H9 (cell line): ENCODE results near the gene AHNAK2. TPM values are rescaled to one million over a fixed set of nuclear protein-coding genes. Genes with fewer than 3 reads are reported as not detected.

Experiments
- DNase-seq: peaks from one replicate; pipeline ENCODE4 v3.0.0-alpha.2; 2017
- H2AFZ ChIP-seq: one replicate; pipeline ENCODE4 v1.6.1; 2013; ENCODE audit warnings: mild to moderate bottlenecking, low read length, control low read depth, moderate library complexity
- H2AK5ac ChIP-seq: 2 replicates; pipeline ENCODE4 v1.6.1; 2013; ENCODE audit warnings: low read length, control low read depth, mixed read lengths; ENCODE audit not compliant: insufficient read length
- H2BK120ac ChIP-seq: one replicate; pipeline ENCODE4 v1.6.1; 2013; ENCODE audit warnings: low read depth, mild to moderate bottlenecking, low read length, control low read depth, inconsistent platforms; ENCODE audit not compliant: poor library complexity, severe bottlenecking
- H2BK12ac ChIP-seq: 2 replicates; pipeline ENCODE4 v1.6.1; 2013; ENCODE audit warnings: low read length, control low read depth, mixed read lengths, low read depth; ENCODE audit not compliant: insufficient read length
- H2BK15ac ChIP-seq: 2 replicates; pipeline ENCODE4 v1.6.1; 2013; ENCODE audit warnings: low read depth, low read length, control low read depth
- H2BK20ac ChIP-seq: one replicate; pipeline ENCODE4 v1.6.1; 2013; ENCODE audit warnings: low read depth, mild to moderate bottlenecking, low read length, control low read depth, inconsistent platforms; ENCODE audit not compliant: poor library complexity, severe bottlenecking
- H2BK5ac ChIP-seq: 2 replicates; pipeline ENCODE4 v1.6.1; 2013; ENCODE audit warnings: low read length, control low read depth, mixed read lengths; ENCODE audit not compliant: insufficient read length
- H3K14ac ChIP-seq: 2 replicates; pipeline ENCODE4 v1.6.1; 2013; ENCODE audit warnings: low read length, control low read depth; ENCODE audit not compliant: insufficient read depth
- H3K18ac ChIP-seq: 2 replicates; pipeline ENCODE4 v1.6.1; 2013; ENCODE audit warnings: low read depth, mild to moderate bottlenecking, mixed read lengths, low read length, control low read depth; ENCODE audit not compliant: insufficient read length
- H3K23ac ChIP-seq: 2 replicates; pipeline ENCODE4 v1.6.1; 2013; ENCODE audit warnings: low read length, control low read depth, mixed read lengths, low read depth; ENCODE audit not compliant: insufficient read length
- H3K23me2 ChIP-seq: 2 replicates; pipeline ENCODE4 v1.6.1; 2013; ENCODE audit warnings: low read depth, mild to moderate bottlenecking, mixed read lengths, low read length, control low read depth; ENCODE audit not compliant: insufficient read length, poor library complexity, severe bottlenecking
- H3K27ac ChIP-seq: 2 replicates; pipeline ENCODE4 v1.5.1; 2013; ENCODE audit warnings: low read length, control low read depth, mixed read lengths, low read depth; ENCODE audit not compliant: insufficient read length
- H3K27me3 ChIP-seq: 2 replicates; pipeline ENCODE4 v1.6.1; 2013; ENCODE audit warnings: low read length, control low read depth, inconsistent platforms; ENCODE audit not compliant: insufficient read depth
- H3K4ac ChIP-seq: 2 replicates; pipeline ENCODE4 v1.6.1; 2013; ENCODE audit warnings: low read depth, mild to moderate bottlenecking, control low read depth, inconsistent platforms, low read length, moderate library complexity
- H3K4me1 ChIP-seq: 2 replicates; pipeline ENCODE4 v1.6.1; 2013; ENCODE audit warnings: low read length, control low read depth, inconsistent platforms; ENCODE audit not compliant: insufficient read depth
- H3K4me2 ChIP-seq: 2 replicates; pipeline ENCODE4 v1.6.1; 2013; ENCODE audit warnings: low read length, control low read depth, mixed read lengths; ENCODE audit not compliant: insufficient read length, insufficient read depth
- H3K56ac ChIP-seq: 2 replicates; pipeline ENCODE4 v1.6.1; 2013; ENCODE audit warnings: low read depth, mild to moderate bottlenecking, mixed read lengths, low read length, control low read depth; ENCODE audit not compliant: insufficient read length
- H3K79me1 ChIP-seq: 2 replicates; pipeline ENCODE4 v1.6.1; 2013; ENCODE audit warnings: low read depth, mild to moderate bottlenecking, moderate library complexity, low read length, control low read depth, inconsistent platforms; ENCODE audit not compliant: insufficient read depth, poor library complexity, severe bottlenecking
- H3K79me2 ChIP-seq: 2 replicates; pipeline ENCODE4 v1.6.1; 2013; ENCODE audit warnings: low read length, control low read depth, inconsistent platforms; ENCODE audit not compliant: insufficient read depth
- H3K9ac ChIP-seq: 2 replicates; pipeline ENCODE4 v1.6.1; 2013; ENCODE audit warnings: low read length, control low read depth, mixed read lengths; ENCODE audit not compliant: insufficient read length; ENCODE audit errors: extremely low read depth
- H3K9me3 ChIP-seq: one replicate; pipeline ENCODE4 v1.6.1; 2013; ENCODE audit warnings: low read depth, low read length, inconsistent platforms; ENCODE audit not compliant: control insufficient read depth
- H3T11ph ChIP-seq: one replicate; pipeline ENCODE4 v1.6.1; 2013; ENCODE audit warnings: mild to moderate bottlenecking, low read length, control low read depth, inconsistent platforms
- H4K20me1 ChIP-seq: one replicate; pipeline ENCODE4 v1.6.1; 2013; ENCODE audit not compliant: control insufficient read depth, insufficient read length, insufficient read depth
- H4K5ac ChIP-seq: 2 replicates; pipeline ENCODE4 v1.6.1; 2013; ENCODE audit warnings: low read depth, mild to moderate bottlenecking, mixed read lengths, low read length, control low read depth; ENCODE audit not compliant: insufficient read length
- H4K8ac ChIP-seq: replicated peaks from 2 replicates; pipeline ENCODE4 v1.6.1; 2013; ENCODE audit warnings: low read length, control low read depth, mixed read lengths, low read depth; ENCODE audit not compliant: insufficient read length
- H4K91ac ChIP-seq: 2 replicates; pipeline ENCODE4 v1.6.1; 2013; ENCODE audit warnings: low read depth, mild to moderate bottlenecking, moderate library complexity, mixed read lengths, low read length, control low read depth; ENCODE audit not compliant: insufficient read length
- H3K27ac Mint-ChIP-seq, 3 experiments: 2 replicates in 2 of 3; 3 replicates in 1 of 3; pipeline ENCODE4 v1.8.0; 2020 to 2021; ENCODE audit warnings: mixed read lengths in 3 of 3, mild to moderate bottlenecking in 1 of 3, moderate library complexity in 1 of 3
- H3K27me3 Mint-ChIP-seq: 2 replicates; pipeline ENCODE4 v1.8.0; 2021; ENCODE audit warnings: low read depth, mild to moderate bottlenecking, moderate library complexity, mixed read lengths
- H3K36me3 Mint-ChIP-seq, 3 experiments: 2 replicates in 2 of 3; 3 replicates in 1 of 3; pipeline ENCODE4 v1.8.0; 2020 to 2021; ENCODE audit warnings: low read depth in 3 of 3, mixed read lengths in 3 of 3; ENCODE audit not compliant: insufficient read depth in 1 of 3
- H3K4me1 Mint-ChIP-seq, 2 experiments: 2 replicates each; pipeline ENCODE4 v1.8.0; 2020; ENCODE audit warnings: mixed read lengths in 2 of 2
- H3K4me3 Mint-ChIP-seq, 2 experiments: 2 replicates in 1 of 2; 3 replicates in 1 of 2; pipeline ENCODE4 v1.8.0; 2020 to 2021; ENCODE audit warnings: mild to moderate bottlenecking in 2 of 2, mixed read lengths in 2 of 2, moderate library complexity in 1 of 2
- H3K9me3 Mint-ChIP-seq, 2 experiments: 2 replicates in 1 of 2; 3 replicates in 1 of 2; pipeline ENCODE4 v1.8.0; 2020; ENCODE audit warnings: mild to moderate bottlenecking in 2 of 2, mixed read lengths in 2 of 2, moderate library complexity in 1 of 2
- WGBS: extraction: QIAGEN DNeasy Blood & Tissue Kit; methylation state at CpG from one replicate; pipeline ENCODE4 v1.1.7; 2013; ENCODE audit warnings: missing lambda C conversion rate, low lambda C conversion rate, mixed read lengths; ENCODE audit not compliant: insufficient read length; ENCODE audit errors: extremely low coverage; 5-methylcytosine and 5-hydroxymethylcytosine counted together
- total RNA-seq: library from RNA; stranded (reverse); gene quantifications from 2 replicates; pipeline ENCODE4 v1.2.1, GENCODE V29; 2021
- TF ChIP-seq, protein P1 (sequence below): fragments of 200-600 bp; sonication (generic); conservative IDR thresholded peaks from 3 replicates; pipeline ENCODE4 v1.8.0; 2021; ENCODE audit warnings: antibody characterized with exemption, mild to moderate bottlenecking

Gene AHNAK2
- total RNA-seq, 1 experiment from 2014 or later = 2.8 TPM

DNA sequence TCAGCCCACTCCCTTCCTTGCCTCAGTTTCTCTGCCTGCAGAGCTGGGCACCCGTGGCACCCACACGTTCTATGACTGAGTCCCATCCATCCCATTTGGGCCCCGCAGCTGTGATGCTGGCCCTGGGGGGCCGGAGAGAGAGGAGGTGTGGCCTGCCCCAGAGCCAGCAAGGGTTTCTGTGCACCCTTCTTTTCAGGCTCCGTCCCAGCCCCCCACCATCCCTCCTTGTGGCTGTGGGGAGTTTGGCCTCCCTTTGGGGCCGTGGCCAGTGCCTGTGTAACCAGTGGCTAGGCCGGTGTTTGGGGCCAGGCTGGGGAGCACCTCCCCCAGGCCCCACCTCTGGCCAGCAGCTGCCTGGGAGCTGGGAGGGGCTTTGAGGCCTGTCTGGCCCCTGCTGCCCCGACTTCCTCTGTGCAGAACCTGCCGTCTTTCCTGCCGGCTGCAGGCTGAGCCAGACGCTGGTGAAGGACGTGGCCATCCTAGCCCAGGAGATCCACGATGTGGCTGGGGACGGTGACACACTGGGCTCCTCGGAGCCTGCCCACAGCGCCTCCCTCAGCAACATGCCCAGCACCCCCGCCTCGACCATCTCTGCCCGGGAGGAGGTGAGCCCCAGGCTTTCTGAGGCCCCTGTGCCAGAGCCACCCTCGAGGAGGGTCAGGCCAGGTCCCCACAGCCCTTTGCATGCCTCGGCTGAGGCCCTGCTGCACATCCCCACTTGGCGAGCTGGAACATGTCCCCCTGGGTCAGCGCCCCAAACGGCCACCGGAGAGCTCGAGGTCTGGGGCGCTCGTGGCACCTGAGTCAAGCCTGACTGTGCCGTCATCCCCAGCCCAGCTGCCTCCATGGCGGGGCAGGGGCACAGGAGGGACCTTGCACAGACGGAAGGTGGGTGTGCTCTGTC is 85.4 kb downstream of the AHNAK2 start:
- peak; percentile 50 for DNase-seq
- no peaks in the 10 kb centered on the region; the same call in none of the 2 replicates for H3K27me3 Mint-ChIP-seq
- H2BK5ac ChIP-seq = no peak overlapping the region
- no peak overlapping the region for H2BK12ac ChIP-seq
- no peak overlapping the region for H3K4ac ChIP-seq
- WGBS = no CpG with 5 or more reads among the region's 31 CpGs
- H3T11ph ChIP-seq = no peak overlapping the region
- H3K27ac ChIP-seq = no peak overlapping the region
- H3K27ac Mint-ChIP-seq = peak overlapping the region in 1 of 3 experiments; percentile 70; a peak in 1 of 7 replicates
- H2AK5ac ChIP-seq = no peak overlapping the region
- no peak overlapping the region for H4K5ac ChIP-seq
- peaks cover 0 to 7% (median 0%) of the 10 kb centered on the region in 3 experiments; a peak in 2 of 7 replicates for H3K36me3 Mint-ChIP-seq
- no peaks in the 10 kb centered on the region for H3K23me2 ChIP-seq
- H3K4me2 ChIP-seq = no peak overlapping the region
- H3K9me3 ChIP-seq = no peaks in the 10 kb centered on the region
- H2BK15ac ChIP-seq = no peak overlapping the region
- H3K23ac ChIP-seq = no peak overlapping the region
- no peak overlapping the region for H3K9ac ChIP-seq
- H2BK120ac ChIP-seq = no peak overlapping the region
- no peak overlapping the region for H2AFZ ChIP-seq
- no peak overlapping the region; the same call in 1 of the 2 replicates for H3K14ac ChIP-seq
- no peak overlapping the region for H3K4me3 Mint-ChIP-seq
- H4K91ac ChIP-seq = no peak overlapping the region
- H3K27me3 ChIP-seq = no peaks in the 10 kb centered on the region
- H2BK20ac ChIP-seq = no peak overlapping the region
- H3K4me1 ChIP-seq = no peaks in the 10 kb centered on the region
- H3K79me1 ChIP-seq = no peaks in the 10 kb centered on the region
- no peak overlapping the region for H3K18ac ChIP-seq
- no peak overlapping the region for H3K56ac ChIP-seq
- peaks cover 2 to 8% of the 10 kb centered on the region in 2 experiments for H3K4me1 Mint-ChIP-seq
- H4K20me1 ChIP-seq = no peaks in the 10 kb centered on the region
- H4K8ac ChIP-seq = no peak overlapping the region
- no peaks in the 10 kb centered on the region for H3K79me2 ChIP-seq
- TF ChIP-seq, protein P1, sequence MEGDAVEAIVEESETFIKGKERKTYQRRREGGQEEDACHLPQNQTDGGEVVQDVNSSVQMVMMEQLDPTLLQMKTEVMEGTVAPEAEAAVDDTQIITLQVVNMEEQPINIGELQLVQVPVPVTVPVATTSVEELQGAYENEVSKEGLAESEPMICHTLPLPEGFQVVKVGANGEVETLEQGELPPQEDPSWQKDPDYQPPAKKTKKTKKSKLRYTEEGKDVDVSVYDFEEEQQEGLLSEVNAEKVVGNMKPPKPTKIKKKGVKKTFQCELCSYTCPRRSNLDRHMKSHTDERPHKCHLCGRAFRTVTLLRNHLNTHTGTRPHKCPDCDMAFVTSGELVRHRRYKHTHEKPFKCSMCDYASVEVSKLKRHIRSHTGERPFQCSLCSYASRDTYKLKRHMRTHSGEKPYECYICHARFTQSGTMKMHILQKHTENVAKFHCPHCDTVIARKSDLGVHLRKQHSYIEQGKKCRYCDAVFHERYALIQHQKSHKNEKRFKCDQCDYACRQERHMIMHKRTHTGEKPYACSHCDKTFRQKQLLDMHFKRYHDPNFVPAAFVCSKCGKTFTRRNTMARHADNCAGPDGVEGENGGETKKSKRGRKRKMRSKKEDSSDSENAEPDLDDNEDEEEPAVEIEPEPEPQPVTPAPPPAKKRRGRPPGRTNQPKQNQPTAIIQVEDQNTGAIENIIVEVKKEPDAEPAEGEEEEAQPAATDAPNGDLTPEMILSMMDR = no peak
- H3K9me3 Mint-ChIP-seq = peaks cover 0 to 5% of the 10 kb centered on the region in 2 experiments; a peak in 1 of 5 replicates
